T-helper 1 cell treated with Interleukin-12 subunit alpha and Interleukin-12 subunit beta and Interleukin-4 antibody, amounts not matched to agents 30 μg/mL and 1 μg/mL, for 36 hours (primary cell): Measurements from ENCODE around the gene KRTAP16-1.

Source experiments
- H3K27ac Mint-ChIP-seq: one replicate; pipeline ENCODE4 v1.8.0; 2021; ENCODE audit warnings: mild to moderate bottlenecking, mixed read lengths
- H3K27me3 Mint-ChIP-seq: one replicate; pipeline ENCODE4 v1.8.0; 2021; ENCODE audit warnings: low read depth, mixed read lengths
- H3K36me3 Mint-ChIP-seq: one replicate; pipeline ENCODE4 v1.8.0; 2021; ENCODE audit warnings: low read depth, mixed read lengths
- H3K4me1 Mint-ChIP-seq: one replicate; pipeline ENCODE4 v1.8.0; 2021; ENCODE audit warnings: low read depth, mixed read lengths
- H3K4me3 Mint-ChIP-seq: one replicate; pipeline ENCODE4 v1.8.0; 2021; ENCODE audit warnings: mild to moderate bottlenecking, moderate library complexity, mixed read lengths
- H3K9me3 Mint-ChIP-seq: one replicate; pipeline ENCODE4 v1.8.0; 2021; ENCODE audit warnings: mixed read lengths

The KRTAP16-1 gene

GRCh38 chr17:41335747-41336146 is 26.6 kb upstream of the KRTAP16-1 start:
- H3K4me3 Mint-ChIP-seq: no peak overlapping the region
- H3K9me3 Mint-ChIP-seq: no peaks in the 10 kb centered on the region
- peaks cover 23% of the 10 kb centered on the region for H3K4me1 Mint-ChIP-seq
- H3K27ac Mint-ChIP-seq: no peak overlapping the region
- no peaks in the 10 kb centered on the region for H3K36me3 Mint-ChIP-seq
- H3K27me3 Mint-ChIP-seq: peaks cover 42% of the 10 kb centered on the region

GRCh38 chr17:41334385-41335305 is 25.5 kb upstream of the KRTAP16-1 start:
- H3K27me3 Mint-ChIP-seq: peaks cover 37% of the 10 kb centered on the region
- H3K36me3 Mint-ChIP-seq: no peaks in the 10 kb centered on the region
- H3K4me1 Mint-ChIP-seq: peaks cover 13% of the 10 kb centered on the region
- no peak overlapping the region for H3K4me3 Mint-ChIP-seq
- no peak overlapping the region for H3K27ac Mint-ChIP-seq
- H3K9me3 Mint-ChIP-seq: no peaks in the 10 kb centered on the region

- Mint-ChIP-seq H3K36me3 (no peaks in the 10 kb centered on the region), H3K4me3 (no peak overlapping the region), H3K27ac (no peak overlapping the region), H3K27me3 (peaks cover 30% of the 10 kb centered on the region), H3K9me3 (no peaks in the 10 kb centered on the region), H3K4me1 (peaks cover 5% of the 10 kb centered on the region)
These were observed 24.7 kb upstream of the KRTAP16-1 start for GRCh38 chr17:41333836-41334235.

- Mint-ChIP-seq H3K4me3 (no peak overlapping the region), H3K9me3 (no peaks in the 10 kb centered on the region), H3K4me1 (no peaks in the 10 kb centered on the region), H3K36me3 (no peaks in the 10 kb centered on the region), H3K27me3 (peaks cover 27% of the 10 kb centered on the region), H3K27ac (no peak overlapping the region)
These were observed 24.0 kb upstream of the KRTAP16-1 start for GRCh38 chr17:41333098-41333497.

GRCh38 chr17:41332239-41332638 is 23.1 kb upstream of the KRTAP16-1 start:
- Mint-ChIP-seq H3K27me3 (peaks cover 27% of the 10 kb centered on the region), H3K27ac (no peak overlapping the region), H3K4me3 (no peak overlapping the region), H3K36me3 (no peaks in the 10 kb centered on the region), H3K9me3 (no peaks in the 10 kb centered on the region), H3K4me1 (no peaks in the 10 kb centered on the region)

- Mint-ChIP-seq H3K9me3 (no peaks in the 10 kb centered on the region), H3K27ac (no peak overlapping the region), H3K27me3 (peaks cover 27% of the 10 kb centered on the region), H3K4me3 (no peak overlapping the region), H3K4me1 (no peaks in the 10 kb centered on the region), H3K36me3 (no peaks in the 10 kb centered on the region)
These were observed 22.5 kb upstream of the KRTAP16-1 start for GRCh38 chr17:41331606-41332005.

- no peak overlapping the region for H3K4me3 Mint-ChIP-seq
- no peaks in the 10 kb centered on the region for H3K9me3 Mint-ChIP-seq
- no peaks in the 10 kb centered on the region for H3K36me3 Mint-ChIP-seq
- no peak overlapping the region for H3K27ac Mint-ChIP-seq
- peaks cover 15% of the 10 kb centered on the region for H3K27me3 Mint-ChIP-seq
- no peaks in the 10 kb centered on the region for H3K4me1 Mint-ChIP-seq
These were observed 20.3 kb upstream of the KRTAP16-1 start for GRCh38 chr17:41329279-41329948.

GRCh38 chr17:41328207-41328606 is 19.1 kb upstream of the KRTAP16-1 start:
- no peak overlapping the region for H3K27ac Mint-ChIP-seq
- no peaks in the 10 kb centered on the region for H3K36me3 Mint-ChIP-seq
- H3K4me1 Mint-ChIP-seq: no peaks in the 10 kb centered on the region
- peaks cover 7% of the 10 kb centered on the region for H3K27me3 Mint-ChIP-seq
- no peak overlapping the region for H3K4me3 Mint-ChIP-seq
- H3K9me3 Mint-ChIP-seq: no peaks in the 10 kb centered on the region

GRCh38 chr17:41327411-41328120 is 18.5 kb upstream of the KRTAP16-1 start:
- Mint-ChIP-seq H3K27ac (no peak overlapping the region), H3K27me3 (peaks cover 5% of the 10 kb centered on the region), H3K36me3 (no peaks in the 10 kb centered on the region), H3K4me3 (no peak overlapping the region), H3K4me1 (no peaks in the 10 kb centered on the region), H3K9me3 (no peaks in the 10 kb centered on the region)

GRCh38 chr17:41326173-41327145 is 17.4 kb upstream of the KRTAP16-1 start:
- Mint-ChIP-seq H3K27ac (no peak overlapping the region), H3K4me3 (no peak overlapping the region), H3K9me3 (no peaks in the 10 kb centered on the region)

GRCh38 chr17:41325611-41326010 is 16.5 kb upstream of the KRTAP16-1 start:
- H3K27me3 Mint-ChIP-seq: no peaks in the 10 kb centered on the region
- H3K27ac Mint-ChIP-seq: no peak overlapping the region
- H3K36me3 Mint-ChIP-seq: no peaks in the 10 kb centered on the region
- no peak overlapping the region for H3K4me3 Mint-ChIP-seq
- H3K4me1 Mint-ChIP-seq: no peaks in the 10 kb centered on the region
- peaks cover 2% of the 10 kb centered on the region for H3K9me3 Mint-ChIP-seq

More at GRCh38 chr17:41326173-41327145, 17.4 kb upstream of the KRTAP16-1 start:
- Mint-ChIP-seq H3K27me3 (peaks cover under 1% of the 10 kb centered on the region), H3K4me1 (no peaks in the 10 kb centered on the region), H3K36me3 (no peaks in the 10 kb centered on the region)

- Mint-ChIP-seq H3K9me3 (peaks cover 6% of the 10 kb centered on the region), H3K27me3 (no peaks in the 10 kb centered on the region), H3K4me3 (no peak overlapping the region), H3K36me3 (no peaks in the 10 kb centered on the region), H3K27ac (no peak overlapping the region), H3K4me1 (no peaks in the 10 kb centered on the region)
These were observed 16.0 kb upstream of the KRTAP16-1 start for GRCh38 chr17:41325126-41325525.

GRCh38 chr17:41324180-41325075 is 15.3 kb upstream of the KRTAP16-1 start:
- H3K4me1 Mint-ChIP-seq: no peaks in the 10 kb centered on the region
- H3K9me3 Mint-ChIP-seq: peaks cover 13% of the 10 kb centered on the region
- no peak overlapping the region for H3K4me3 Mint-ChIP-seq
- H3K36me3 Mint-ChIP-seq: no peaks in the 10 kb centered on the region
- no peak overlapping the region for H3K27ac Mint-ChIP-seq
- H3K27me3 Mint-ChIP-seq: no peaks in the 10 kb centered on the region
